Dermis microvascular lymphatic vessel endothelial cell (primary cell): ENCODE measurements around the gene MEF2D. TPM values are rescaled to one million over a fixed set of nuclear protein-coding genes. Genes with fewer than 3 reads are reported as not detected.

Experiments
- DNase-seq, 2 donors: peaks; one replicate each; pipeline versions ENCODE4 v3.0.0 to v3.0.0-alpha.2; 2010; ENCODE audit warnings: low read depth in 2 of 2
- total RNA-seq: library from RNA; depleted of rRNA; stranded (reverse); fragments of >200 nt; gene quantifications from 2 replicates; pipeline ENCODE4 v1.2.1, GENCODE V29; 2014

Gene MEF2D
- total RNA-seq, 1 donor from 2014 or later = 4.1 TPM

GRCh38 chr1:156524481-156524869, 23.9 kb upstream of the MEF2D start:
- DNase-seq = no peak

- DNase-seq = no peak
Measured at GRCh38 chr1:156523801-156524480, 23.4 kb upstream of the MEF2D start.

DNA sequence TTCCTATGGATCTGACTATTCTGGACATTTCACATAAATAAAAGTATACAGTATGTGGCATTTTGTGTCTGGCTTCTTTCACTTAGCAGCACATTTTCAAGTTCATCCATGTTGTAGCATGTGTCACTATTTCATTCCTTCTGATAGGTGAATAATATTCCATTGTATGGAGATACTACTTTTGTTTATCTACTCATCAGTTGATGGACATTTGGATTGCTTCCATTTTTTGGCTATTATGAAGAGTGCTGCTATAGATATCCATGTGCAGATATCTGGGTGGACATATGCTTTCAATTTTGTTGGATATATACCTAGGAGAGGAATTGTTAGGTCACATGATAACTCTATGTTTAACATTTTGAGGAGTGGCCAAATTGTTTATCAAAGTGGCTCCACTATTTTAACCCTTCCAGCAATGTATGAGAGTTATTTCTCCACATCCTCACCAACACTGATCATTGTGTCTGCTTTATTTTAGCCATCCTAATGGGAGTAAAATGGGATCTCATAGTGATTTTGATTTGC, 21.9 kb upstream of the MEF2D start:
- no peak for DNase-seq

DNA sequence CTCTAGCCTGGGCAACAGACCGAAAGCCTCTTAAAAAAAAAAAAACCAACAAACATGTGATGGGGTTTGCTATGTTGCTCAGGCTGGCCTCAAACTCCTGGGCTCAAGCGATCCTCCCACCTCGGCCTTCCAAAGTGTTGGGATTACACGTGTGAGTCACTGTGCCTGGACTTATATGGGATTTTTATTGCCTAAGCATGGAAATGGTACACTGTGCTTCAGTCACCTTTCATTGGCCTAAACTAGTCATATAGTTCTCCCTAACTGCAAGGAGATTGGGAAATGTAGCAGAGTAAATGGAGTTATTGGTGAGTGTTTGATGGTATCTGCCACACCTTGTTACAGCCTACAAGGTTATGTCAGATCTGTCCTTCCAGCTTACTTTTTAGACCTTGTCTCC, 17.2 kb upstream of the MEF2D start:
- DNase-seq = no peak

GRCh38 chr1:156516821-156517220, 16.2 kb upstream of the MEF2D start:
- no peak for DNase-seq

DNA sequence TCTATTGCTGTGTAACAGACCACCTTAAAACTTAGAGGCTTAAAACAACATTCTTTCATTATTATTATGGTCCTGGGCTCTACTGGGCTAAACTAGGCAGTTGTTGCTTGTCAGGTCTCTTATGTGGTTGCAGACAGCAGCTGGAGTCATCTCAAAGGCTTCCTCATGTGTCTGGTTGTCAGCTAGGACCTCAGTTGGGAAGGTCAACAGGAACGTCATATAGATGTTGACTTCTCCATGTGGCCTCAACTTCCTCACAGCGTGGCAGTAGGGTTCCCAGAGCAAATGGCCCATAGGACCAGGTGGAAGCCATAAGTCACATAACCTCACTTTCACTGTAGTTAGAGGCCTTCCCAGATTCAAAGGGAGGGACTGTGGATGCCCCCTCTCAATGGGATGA, 15.4 kb upstream of the MEF2D start:
- no peak for DNase-seq

GRCh38 chr1:156513185-156513584, 12.6 kb upstream of the MEF2D start:
- DNase-seq = no peak

- DNase-seq = no peak
Measured at GRCh38 chr1:156511644-156512043, 11.1 kb upstream of the MEF2D start.

- DNase-seq = no peak
Measured at GRCh38 chr1:156510709-156511108, 10.1 kb upstream of the MEF2D start.

DNA sequence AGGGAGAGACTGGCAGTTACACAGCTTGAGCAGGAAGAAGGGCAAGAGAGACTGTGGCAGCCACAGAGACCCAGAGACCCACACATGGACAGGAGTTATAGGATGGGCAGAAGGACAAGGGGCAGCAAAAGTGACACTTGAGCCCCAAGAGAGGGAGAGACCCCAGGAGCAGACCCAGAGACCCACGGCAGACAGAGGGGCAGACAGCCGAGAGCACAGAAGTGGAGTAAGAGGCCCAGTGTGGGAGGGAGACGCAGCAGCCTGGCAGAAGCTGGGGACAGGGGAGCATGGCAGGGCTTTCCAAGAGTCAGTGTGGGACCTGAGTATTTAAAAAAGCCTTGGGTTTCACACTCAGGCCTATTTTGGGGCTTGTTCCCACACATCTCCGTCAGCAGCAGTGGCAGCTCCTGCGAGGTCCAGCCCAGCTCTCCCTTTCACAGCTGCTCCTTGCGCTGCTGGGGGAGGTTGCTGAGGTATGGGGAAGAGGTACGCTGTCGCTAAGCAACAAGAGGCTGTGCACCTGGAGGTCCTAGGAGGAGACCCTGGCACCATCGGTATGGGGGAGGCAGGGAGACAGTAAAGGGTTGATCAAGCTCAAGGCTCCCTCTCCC, 9.0 kb upstream of the MEF2D start:
- DNase-seq = no peak

- DNase-seq = no peak
Measured at GRCh38 chr1:156508955-156509234, 8.3 kb upstream of the MEF2D start.

DNA sequence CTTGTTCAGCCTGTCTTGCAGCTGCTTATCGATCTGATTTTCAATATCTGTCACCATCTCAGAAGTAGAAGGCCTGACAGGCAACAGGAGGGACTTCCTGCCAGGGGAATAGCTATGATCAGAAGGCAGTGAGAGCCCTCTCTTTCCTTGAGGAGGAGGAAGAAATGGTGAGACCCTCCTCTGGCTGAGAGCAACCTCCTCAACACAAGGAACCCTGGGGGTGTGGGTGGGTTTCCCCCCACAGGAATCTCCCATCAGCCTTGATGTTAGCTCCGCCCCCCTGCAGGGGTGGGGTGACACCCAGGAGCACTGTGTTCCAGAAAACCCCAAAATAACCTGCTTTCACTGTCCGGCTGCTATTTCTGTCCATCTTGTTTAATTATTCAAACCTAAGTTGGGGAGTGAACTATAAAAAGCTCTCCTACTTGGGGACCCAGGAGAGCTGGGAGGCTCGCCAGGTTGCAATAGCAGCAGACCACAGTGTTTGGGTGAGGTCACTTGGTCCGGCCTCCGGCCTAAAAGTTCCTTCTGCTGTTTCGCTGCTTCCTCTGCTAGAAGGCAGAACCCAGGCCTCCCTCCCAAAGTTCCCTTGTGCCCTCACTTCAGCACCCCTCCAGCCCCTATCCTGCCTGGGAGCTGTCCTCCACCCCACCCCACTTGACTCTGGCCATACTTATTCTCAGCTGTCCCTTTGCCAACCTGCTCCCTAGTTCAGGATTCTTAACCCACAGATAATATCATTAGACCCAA, 7.8 kb upstream of the MEF2D start:
- DNase-seq = no peak

DNA sequence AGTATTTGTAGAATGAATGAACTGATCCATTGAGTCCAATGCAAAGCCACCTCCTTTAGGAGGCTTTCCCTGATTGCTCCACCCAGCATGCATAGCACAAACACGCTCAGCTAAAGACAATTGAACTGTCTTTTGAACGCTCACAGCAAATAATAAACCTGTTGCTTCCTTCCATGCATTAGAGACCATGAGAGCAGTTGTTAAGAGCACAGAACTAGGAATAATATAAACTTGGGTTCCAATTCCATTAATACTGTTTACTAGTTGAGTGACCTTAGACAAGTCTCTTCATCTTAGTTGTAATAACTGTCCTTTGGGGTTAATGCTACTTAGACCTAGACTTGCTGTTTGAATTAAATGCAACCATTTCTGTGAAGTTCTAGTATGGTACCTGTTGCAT, 5.9 kb upstream of the MEF2D start:
- no peak for DNase-seq

- no peak for DNase-seq
Measured at GRCh38 chr1:156505679-156506298, 5.2 kb upstream of the MEF2D start.

GRCh38 chr1:156504821-156505678, 4.5 kb upstream of the MEF2D start:
- peak; percentile 97 to 99 for DNase-seq

DNA sequence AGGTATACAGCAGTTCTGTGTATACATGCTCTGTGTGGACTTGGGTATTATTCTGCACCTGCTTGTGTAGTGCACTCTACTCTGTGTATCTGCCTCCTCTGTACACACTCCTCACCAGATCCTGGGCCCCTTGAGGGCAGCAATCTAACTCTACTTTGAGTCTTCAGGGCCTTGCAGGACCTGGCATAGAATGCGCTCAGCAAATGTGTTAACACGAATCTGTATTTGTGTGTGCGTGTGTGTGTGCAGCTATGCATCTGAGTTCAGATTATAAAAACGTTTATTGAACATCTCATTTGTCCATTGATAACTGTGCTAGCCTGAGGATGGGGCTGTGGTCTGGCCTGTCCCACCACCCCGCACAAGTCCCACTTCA, 3.9 kb upstream of the MEF2D start:
- peak in 1 of 2 donors; percentile 23 for DNase-seq

DNA sequence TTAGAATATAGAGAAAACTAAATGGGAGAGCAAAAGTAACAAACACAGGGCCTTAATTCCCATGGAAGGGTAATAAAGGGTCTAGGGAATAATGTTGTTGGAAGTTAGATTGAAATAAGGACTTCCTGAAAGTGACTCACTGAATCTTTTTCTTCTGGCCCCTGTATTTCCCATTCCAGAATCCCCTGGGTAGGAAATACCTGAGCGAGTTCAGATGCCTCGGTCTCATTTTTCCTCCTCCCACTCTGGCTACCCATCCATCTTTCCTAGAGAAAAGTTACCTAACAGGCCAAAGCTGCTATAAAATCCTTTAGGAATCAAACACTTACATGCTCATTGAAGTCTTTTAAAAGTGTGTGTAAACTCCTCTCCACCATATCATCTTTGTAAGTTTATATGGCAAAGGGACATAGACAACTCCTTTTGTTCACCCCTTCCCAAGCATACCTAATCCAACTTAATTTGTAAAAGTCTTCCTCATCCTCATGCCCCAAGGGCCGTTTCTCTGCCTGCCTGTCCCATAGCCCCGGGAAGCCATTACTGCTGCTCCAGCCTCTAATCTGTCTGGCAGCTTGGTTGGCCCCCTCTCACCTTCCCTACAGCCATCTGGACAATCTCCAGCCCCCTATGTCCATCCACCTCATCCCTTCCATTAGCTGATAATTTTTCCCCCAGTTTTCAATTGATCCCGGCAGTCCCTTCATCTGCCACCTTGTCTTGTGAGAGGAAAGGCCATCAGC, 3.3 kb upstream of the MEF2D start:
- peak in 1 of 2 donors; percentile 63 for DNase-seq

- peak; percentile 35 to 96 for DNase-seq
Measured at GRCh38 chr1:156502894-156503697, 2.5 kb upstream of the MEF2D start.

DNA sequence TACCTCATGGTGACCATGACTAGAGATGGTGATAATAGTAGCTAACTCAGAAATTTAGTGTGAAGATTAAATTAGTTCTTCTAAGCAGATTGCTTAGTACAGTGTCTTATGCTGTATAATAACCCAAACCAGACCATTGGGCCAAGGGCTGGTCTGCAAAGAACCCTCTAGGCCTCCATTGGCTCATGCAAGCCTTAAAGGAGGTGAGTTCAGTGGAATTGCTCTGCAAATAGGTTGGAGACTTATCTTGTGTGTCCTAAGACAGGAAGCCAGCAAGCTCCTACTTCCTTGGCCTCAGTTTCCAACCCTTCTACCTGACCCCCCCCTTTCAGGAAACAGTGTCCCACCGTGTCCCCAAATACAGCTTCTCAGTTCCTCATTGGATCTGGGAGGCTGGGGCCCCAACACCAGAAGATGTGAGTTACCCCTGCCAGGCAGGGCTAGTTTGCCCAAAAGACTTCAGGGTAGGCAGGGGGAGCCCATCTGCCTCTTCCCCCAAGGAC, 1.9 kb upstream of the MEF2D start:
- peak in 1 of 2 donors; percentile 29 for DNase-seq
